ENCODE results near the gene C10orf90.

DNA sequence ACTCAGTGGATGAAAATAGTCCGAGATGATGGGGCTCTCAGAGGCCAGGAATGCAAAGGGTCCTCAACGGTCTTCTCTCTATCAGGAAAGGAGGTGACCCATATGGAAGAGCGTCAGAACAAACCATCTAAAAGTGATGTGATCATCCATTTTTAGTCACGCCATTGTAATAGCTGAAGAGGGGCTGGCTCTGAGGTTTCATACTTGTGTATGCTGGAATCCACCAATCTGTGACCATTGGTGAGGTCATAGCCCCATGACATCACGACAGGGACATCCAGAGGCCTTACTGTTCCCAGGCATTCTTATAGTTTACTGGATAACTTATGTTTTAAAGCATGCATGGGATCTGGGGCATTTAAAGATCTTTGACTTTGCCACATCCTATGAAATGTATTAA lies 83.6 kb downstream of the C10orf90 start:
- TF ChIP-seq POLR2A (IDR thresholded peaks at IDR 0.05), result no peak
- TF ChIP-seq, protein P1, sequence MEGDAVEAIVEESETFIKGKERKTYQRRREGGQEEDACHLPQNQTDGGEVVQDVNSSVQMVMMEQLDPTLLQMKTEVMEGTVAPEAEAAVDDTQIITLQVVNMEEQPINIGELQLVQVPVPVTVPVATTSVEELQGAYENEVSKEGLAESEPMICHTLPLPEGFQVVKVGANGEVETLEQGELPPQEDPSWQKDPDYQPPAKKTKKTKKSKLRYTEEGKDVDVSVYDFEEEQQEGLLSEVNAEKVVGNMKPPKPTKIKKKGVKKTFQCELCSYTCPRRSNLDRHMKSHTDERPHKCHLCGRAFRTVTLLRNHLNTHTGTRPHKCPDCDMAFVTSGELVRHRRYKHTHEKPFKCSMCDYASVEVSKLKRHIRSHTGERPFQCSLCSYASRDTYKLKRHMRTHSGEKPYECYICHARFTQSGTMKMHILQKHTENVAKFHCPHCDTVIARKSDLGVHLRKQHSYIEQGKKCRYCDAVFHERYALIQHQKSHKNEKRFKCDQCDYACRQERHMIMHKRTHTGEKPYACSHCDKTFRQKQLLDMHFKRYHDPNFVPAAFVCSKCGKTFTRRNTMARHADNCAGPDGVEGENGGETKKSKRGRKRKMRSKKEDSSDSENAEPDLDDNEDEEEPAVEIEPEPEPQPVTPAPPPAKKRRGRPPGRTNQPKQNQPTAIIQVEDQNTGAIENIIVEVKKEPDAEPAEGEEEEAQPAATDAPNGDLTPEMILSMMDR (IDR thresholded peaks at IDR 0.05), result no peak

All from Peyer's patch (tissue), 4 donors.